HEK293 (cell line): ENCODE data around the gene GRAMD4.

Source experiments
- CTCF ChIA-PET: fragments of 350-600 bp; formaldehyde crosslinking; extraction: SDS; loops from one replicate; lab custom pipeline; 2021; ENCODE audit warnings: antibody characterized with exemption; lab: Yijun Ruan, JAX
- POLR2A ChIA-PET: fragments of 300-600 bp; formaldehyde crosslinking; extraction: SDS; loops from one replicate; lab custom pipeline; 2020; ENCODE audit warnings: antibody characterized with exemption, inconsistent platforms; lab: Yijun Ruan, JAX
- H3K27ac ChIP-seq: fragments of 200-500 bp; sonication (Bioruptor generic); 2 replicates; pipeline ENCODE4 v1.5.1; 2014; ENCODE audit warnings: low read depth, low read length, control low read depth, inconsistent platforms; ENCODE audit errors: extremely low read depth
- H3K36me3 ChIP-seq, 2 experiments: fragments of 200-500 bp in 1 of 2; sonication (Bioruptor generic) in 1 of 2; 1 replicate in 1 of 2; 2 replicates in 1 of 2; pipeline ENCODE4 v1.5.1; 2014 to 2017; ENCODE audit warnings: inconsistent platforms in 2 of 2, low read length in 2 of 2; ENCODE audit not compliant: control insufficient read depth in 2 of 2, insufficient read depth in 1 of 2
- H3K4me1 ChIP-seq: fragments of 200-500 bp; sonication (Bioruptor generic); 2 replicates; pipeline ENCODE4 v1.5.1; 2014; ENCODE audit warnings: mild to moderate bottlenecking, low read length, inconsistent platforms; ENCODE audit not compliant: control insufficient read depth, insufficient read depth
- H3K4me3 ChIP-seq: 2 replicates; pipeline ENCODE4 v1.5.1; 2011; ENCODE audit warnings: low read depth, mild to moderate bottlenecking, control low read depth, low read length, moderate library complexity
- H3K9me3 ChIP-seq: fragments of 200-500 bp; sonication (Bioruptor generic); 2 replicates; pipeline ENCODE4 v1.5.1; 2014; ENCODE audit warnings: low read depth, low read length, inconsistent platforms; ENCODE audit not compliant: control insufficient read depth, insufficient read depth
- EGR2 ChIP-seq: fragments of 450-650 bp; formaldehyde crosslinking; IDR thresholded peaks from 2 replicates; pipeline ENCODE4 v1.5.1; 2016; ENCODE audit warnings: low read depth, missing biosample characterization, missing genetic modification characterization
- FEZF1 ChIP-seq: fragments of 450-650 bp; formaldehyde crosslinking; IDR thresholded peaks from 2 replicates; pipeline ENCODE4 v1.5.1; 2016; ENCODE audit warnings: missing biosample characterization, missing genetic modification characterization
- PATZ1 ChIP-seq: fragments of 450-650 bp; formaldehyde crosslinking; IDR thresholded peaks from 2 replicates; pipeline ENCODE4 v1.5.1; 2016; ENCODE audit warnings: missing biosample characterization, missing genetic modification characterization
- PRDM1 ChIP-seq: fragments of 450-650 bp; formaldehyde crosslinking; IDR thresholded peaks from 2 replicates; pipeline ENCODE4; 2016; ENCODE audit warnings: missing biosample characterization, missing genetic modification characterization
- SCRT2 ChIP-seq: fragments of 450-650 bp; formaldehyde crosslinking; IDR thresholded peaks from 2 replicates; pipeline ENCODE4 v1.5.1; 2016; ENCODE audit warnings: missing biosample characterization, missing genetic modification characterization
- SP2 ChIP-seq: fragments of 450-650 bp; formaldehyde crosslinking; IDR thresholded peaks from 2 replicates; pipeline ENCODE4 v1.5.1; 2016; ENCODE audit warnings: missing biosample characterization, missing genetic modification characterization
- YY2 ChIP-seq: fragments of 450-650 bp; formaldehyde crosslinking; IDR thresholded peaks from 2 replicates; pipeline ENCODE4 v1.5.1; 2016; ENCODE audit warnings: missing biosample characterization, missing genetic modification characterization
- ZBTB21 ChIP-seq: fragments of 450-650 bp; formaldehyde crosslinking; IDR thresholded peaks from 2 replicates; pipeline ENCODE4 v1.5.1; 2017; ENCODE audit warnings: missing biosample characterization, missing genetic modification characterization
- ZBTB48 ChIP-seq: fragments of 450-650 bp; formaldehyde crosslinking; IDR thresholded peaks from 2 replicates; pipeline ENCODE4 v1.5.1; 2016; ENCODE audit warnings: missing biosample characterization, missing genetic modification characterization
- ZFP41 ChIP-seq: fragments of 450-650 bp; formaldehyde crosslinking; IDR thresholded peaks from 2 replicates; pipeline ENCODE4 v1.5.1; 2016; ENCODE audit warnings: missing biosample characterization, missing genetic modification characterization, borderline replicate concordance
- ZFP69B ChIP-seq: fragments of 450-650 bp; formaldehyde crosslinking; IDR thresholded peaks from 2 replicates; pipeline ENCODE4 v1.5.1; 2016; ENCODE audit warnings: missing biosample characterization, missing genetic modification characterization
- ZIC2 ChIP-seq: fragments of 450-650 bp; formaldehyde crosslinking; IDR thresholded peaks from 2 replicates; pipeline ENCODE4 v1.5.1; 2016; ENCODE audit warnings: missing biosample characterization, missing genetic modification characterization
- ZNF132 ChIP-seq: fragments of 450-650 bp; formaldehyde crosslinking; IDR thresholded peaks from 2 replicates; pipeline ENCODE4 v1.5.1; 2017; ENCODE audit warnings: missing biosample characterization, missing genetic modification characterization, borderline replicate concordance
- ZNF266 ChIP-seq: fragments of 450-650 bp; formaldehyde crosslinking; IDR thresholded peaks from 2 replicates; pipeline ENCODE4 v1.5.1; 2016; ENCODE audit warnings: missing biosample characterization, missing genetic modification characterization, low read depth
- ZNF394 ChIP-seq: fragments of 450-650 bp; formaldehyde crosslinking; IDR thresholded peaks from 2 replicates; pipeline ENCODE4 v1.5.1; 2016; ENCODE audit warnings: missing biosample characterization, missing genetic modification characterization, mild to moderate bottlenecking, moderate library complexity, borderline replicate concordance
- ZNF398 ChIP-seq: fragments of 450-650 bp; formaldehyde crosslinking; IDR thresholded peaks from 2 replicates; pipeline ENCODE4 v1.5.1; 2017; ENCODE audit warnings: missing biosample characterization, missing genetic modification characterization
- ZNF529 ChIP-seq: fragments of 450-650 bp; formaldehyde crosslinking; IDR thresholded peaks from 2 replicates; pipeline ENCODE4 v1.5.1; 2017; ENCODE audit warnings: missing genetic modification characterization, missing biosample characterization; ENCODE audit not compliant: insufficient replicate concordance
- ZNF555 ChIP-seq: fragments of 450-650 bp; formaldehyde crosslinking; conservative IDR thresholded peaks from 2 replicates; pipeline ENCODE4 v1.5.1; 2017; ENCODE audit warnings: missing biosample characterization, mild to moderate bottlenecking, missing genetic modification characterization, inconsistent platforms
- ZNF670 ChIP-seq: fragments of 450-650 bp; formaldehyde crosslinking; IDR thresholded peaks from 2 replicates; pipeline ENCODE4 v1.5.1; 2016; ENCODE audit warnings: missing biosample characterization, missing genetic modification characterization, low read depth
- ZNF677 ChIP-seq: fragments of 450-650 bp; IDR thresholded peaks from 2 replicates; pipeline ENCODE4 v1.5.0; 2018; ENCODE audit warnings: missing biosample characterization, mild to moderate bottlenecking, missing genetic modification characterization, moderate library complexity
- ZNF707 ChIP-seq: fragments of 450-650 bp; formaldehyde crosslinking; IDR thresholded peaks from 2 replicates; pipeline ENCODE4 v1.5.1; 2016; ENCODE audit warnings: missing biosample characterization, missing genetic modification characterization
- ZSCAN23 ChIP-seq: fragments of 450-650 bp; formaldehyde crosslinking; IDR thresholded peaks from 2 replicates; pipeline ENCODE4 v1.5.1; 2016; ENCODE audit warnings: missing biosample characterization, missing genetic modification characterization
- TF ChIP-seq, protein P1 (sequence below): fragments of 450-650 bp; formaldehyde crosslinking; IDR thresholded peaks from 2 replicates; pipeline ENCODE4 v1.5.1; 2016; ENCODE audit warnings: missing biosample characterization, missing genetic modification characterization
- TF ChIP-seq, protein P2 (sequence below): fragments of 450-650 bp; formaldehyde crosslinking; IDR thresholded peaks from 2 replicates; pipeline ENCODE4 v1.5.1; 2016; ENCODE audit warnings: missing biosample characterization, missing genetic modification characterization

The GRAMD4 gene

GRCh38 chr22:46653596-46653995, 33.4 kb downstream of the GRAMD4 start:
- H3K4me1 ChIP-seq, result no peaks in the 10 kb centered on the region
- CTCF ChIA-PET, result no interaction called here
- H3K36me3 ChIP-seq, result no peaks in the 10 kb centered on the region
- no peaks in the 10 kb centered on the region for H3K9me3 ChIP-seq
- no peak overlapping the region for H3K27ac ChIP-seq
- POLR2A ChIA-PET, result no interaction called here
- TF ChIP-seq FEZF1, result no peak
- no peak for TF ChIP-seq ZNF529 (tag by site-specific recombination)
- no peak for TF ChIP-seq EGR2 (tag by site-specific recombination)
- no peak for TF ChIP-seq ZNF677 (tag by site-specific recombination)
- TF ChIP-seq ZNF394 (tag by site-specific recombination), result no peak
- TF ChIP-seq SP2 (tag by site-specific recombination), result no peak
- no peak for TF ChIP-seq ZSCAN23 (tag by site-specific recombination)
- TF ChIP-seq ZNF555 (tag by site-specific recombination), result no peak
- TF ChIP-seq ZBTB48, result no peak
- no peak for TF ChIP-seq YY2 (tag by site-specific recombination)
- TF ChIP-seq ZNF707 (tag by site-specific recombination), result no peak
- TF ChIP-seq ZIC2 (tag by site-specific recombination), result no peak
- no peak for TF ChIP-seq ZFP69B
- TF ChIP-seq SCRT2 (tag by site-specific recombination), result no peak
- TF ChIP-seq, protein P1, sequence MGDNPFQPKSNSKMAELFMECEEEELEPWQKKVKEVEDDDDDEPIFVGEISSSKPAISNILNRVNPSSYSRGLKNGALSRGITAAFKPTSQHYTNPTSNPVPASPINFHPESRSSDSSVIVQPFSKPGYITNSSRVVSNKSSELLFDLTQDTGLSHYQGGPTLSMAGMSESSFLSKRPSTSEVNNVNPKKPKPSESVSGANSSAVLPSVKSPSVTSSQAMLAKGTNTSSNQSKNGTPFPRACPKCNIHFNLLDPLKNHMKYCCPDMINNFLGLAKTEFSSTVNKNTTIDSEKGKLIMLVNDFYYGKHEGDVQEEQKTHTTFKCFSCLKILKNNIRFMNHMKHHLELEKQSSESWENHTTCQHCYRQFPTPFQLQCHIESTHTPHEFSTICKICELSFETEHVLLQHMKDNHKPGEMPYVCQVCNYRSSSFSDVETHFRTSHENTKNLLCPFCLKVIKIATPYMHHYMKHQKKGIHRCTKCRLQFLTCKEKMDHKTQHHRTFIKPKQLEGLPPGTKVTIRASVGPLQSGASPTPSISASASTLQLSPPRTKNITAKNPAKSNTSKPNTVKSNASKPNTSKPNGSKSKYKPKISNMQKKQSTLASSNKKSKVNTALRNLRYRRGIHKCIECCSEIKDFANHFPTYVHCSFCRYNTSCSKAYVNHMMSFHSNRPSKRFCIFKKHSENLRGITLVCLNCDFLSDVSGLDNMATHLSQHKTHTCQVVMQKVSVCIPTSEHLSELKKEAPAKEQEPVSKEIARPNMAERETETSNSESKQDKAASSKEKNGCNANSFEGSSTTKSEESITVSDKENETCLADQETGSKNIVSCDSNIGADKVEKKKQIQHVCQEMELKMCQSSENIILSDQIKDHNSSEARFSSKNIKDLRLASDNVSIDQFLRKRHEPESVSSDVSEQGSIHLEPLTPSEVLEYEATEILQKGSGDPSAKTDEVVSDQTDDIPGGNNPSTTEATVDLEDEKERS, result no peak
- no peak for TF ChIP-seq ZBTB21 (tag by site-specific recombination)
- TF ChIP-seq PATZ1 (tag by site-specific recombination), result no peak
- TF ChIP-seq ZNF132 (tag by site-specific recombination), result no peak
- TF ChIP-seq ZNF398 (tag by site-specific recombination), result no peak
- H3K4me3 ChIP-seq, result no peak overlapping the region

GRCh38 chr22:46654426-46654825, 34.2 kb downstream of the GRAMD4 start:
- TF ChIP-seq ZNF266, result no peak
- TF ChIP-seq ZFP41 (tag by site-specific recombination), result no peak
- no peak for TF ChIP-seq PRDM1 (tag by site-specific recombination)
- TF ChIP-seq, protein P2, sequence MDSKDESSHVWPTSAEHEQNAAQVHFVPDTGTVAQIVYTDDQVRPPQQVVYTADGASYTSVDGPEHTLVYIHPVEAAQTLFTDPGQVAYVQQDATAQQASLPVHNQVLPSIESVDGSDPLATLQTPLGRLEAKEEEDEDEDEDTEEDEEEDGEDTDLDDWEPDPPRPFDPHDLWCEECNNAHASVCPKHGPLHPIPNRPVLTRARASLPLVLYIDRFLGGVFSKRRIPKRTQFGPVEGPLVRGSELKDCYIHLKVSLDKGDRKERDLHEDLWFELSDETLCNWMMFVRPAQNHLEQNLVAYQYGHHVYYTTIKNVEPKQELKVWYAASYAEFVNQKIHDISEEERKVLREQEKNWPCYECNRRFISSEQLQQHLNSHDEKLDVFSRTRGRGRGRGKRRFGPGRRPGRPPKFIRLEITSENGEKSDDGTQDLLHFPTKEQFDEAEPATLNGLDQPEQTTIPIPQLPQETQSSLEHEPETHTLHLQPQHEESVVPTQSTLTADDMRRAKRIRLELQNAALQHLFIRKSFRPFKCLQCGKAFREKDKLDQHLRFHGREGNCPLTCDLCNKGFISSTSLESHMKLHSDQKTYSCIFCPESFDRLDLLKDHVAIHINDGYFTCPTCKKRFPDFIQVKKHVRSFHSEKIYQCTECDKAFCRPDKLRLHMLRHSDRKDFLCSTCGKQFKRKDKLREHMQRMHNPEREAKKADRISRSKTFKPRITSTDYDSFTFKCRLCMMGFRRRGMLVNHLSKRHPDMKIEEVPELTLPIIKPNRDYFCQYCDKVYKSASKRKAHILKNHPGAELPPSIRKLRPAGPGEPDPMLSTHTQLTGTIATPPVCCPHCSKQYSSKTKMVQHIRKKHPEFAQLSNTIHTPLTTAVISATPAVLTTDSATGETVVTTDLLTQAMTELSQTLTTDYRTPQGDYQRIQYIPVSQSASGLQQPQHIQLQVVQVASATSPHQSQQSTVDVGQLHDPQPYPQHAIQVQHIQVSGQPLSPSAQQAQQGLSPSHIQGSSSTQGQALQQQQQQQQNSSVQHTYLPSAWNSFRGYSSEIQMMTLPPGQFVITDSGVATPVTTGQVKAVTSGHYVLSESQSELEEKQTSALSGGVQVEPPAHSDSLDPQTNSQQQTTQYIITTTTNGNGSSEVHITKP (tag by site-specific recombination), result no peak
- no peak for TF ChIP-seq ZNF670 (tag by site-specific recombination)
- TF ChIP-seq, all 188 proteins: peak for 0
- Histone ChIP-seq H3K27ac (no peak overlapping the region), H3K4me3 (no peak overlapping the region), H3K9me3 (no peaks in the 10 kb centered on the region), H3K4me1 (no peaks in the 10 kb centered on the region), H3K36me3 (no peaks in the 10 kb centered on the region)
- POLR2A ChIA-PET, result no interaction called here
- CTCF ChIA-PET, result interaction anchor here (0.6 kb wide), 1 partner anchor 108 kb away, joined by 3 read pairs; no protein-coding TSS in a partner anchor
